Measurements from ENCODE around the gene CYS1. TPM values are rescaled to one million over a fixed set of nuclear protein-coding genes. Genes with fewer than 3 reads are reported as not detected.

CYS1 gene
- 0.25 TPM in 1 of 2 replicates, not detected in the other for total RNA-seq
- polyA plus RNA-seq = 0.03 TPM in 1 of 2 replicates, not detected in the other
- polyA plus RNA-seq (2011; cell fraction: cytosol; rRNA removed) = 0.01 and 0.03 TPM in 2 replicates
- 0.04 TPM in 1 of 2 replicates, not detected in the other for polyA plus RNA-seq (2011; cell fraction: nucleus; rRNA removed)
- polyA plus RNA-seq (2012) = 0.08 TPM in 1 of 2 replicates, not detected in the other
- polyA minus RNA-seq = not detected in 2 replicates
- polyA minus RNA-seq (2011; cell fraction: cytosol; rRNA and poly(A)+ RNA removed) = not detected
- polyA minus RNA-seq (2011; cell fraction: nucleus; rRNA and poly(A)+ RNA removed) = not detected in 2 replicates
- percentile 4 among the genes with signal in this experiment for Bru-seq, nascent RNA
- BruChase-seq, experiment 1, labeled RNA remaining after a 6-hour chase = percentile 4 among the genes with signal in this experiment
- BruChase-seq, experiment 2, labeled RNA remaining after a 2-hour chase = percentile 13 among the genes with signal in this experiment
- long read RNA-seq = 0 reads

- no peak within 1 kb of the TSS for H3K27ac ChIP-seq (ENCODE audit: insufficient read depth, low read depth, low read length)
- H3K4me3 ChIP-seq (replicated peaks in 1 of 3; ENCODE audit: insufficient read depth in 1 of 3, low read depth in 1 of 3, low read length in 3 of 3) = peak within 1 kb of the TSS in 1 of 3 experiments; percentile 36
- no peak within 1 kb of the TSS for H3K4me2 ChIP-seq (ENCODE audit: insufficient read depth, low read length)
- H4K20me1 ChIP-seq (replicated peaks; ENCODE audit: control insufficient read depth, extremely low read depth, insufficient read depth, low read length) = no peaks in the 10 kb centered on the region
- dilution Hi-C loops (cut with MboI; ENCODE audit: extremely low pct_ligation_motif_present, low sequenced_read_pairs) = no loop called here
- no peaks in the 10 kb centered on the region for H3K36me3 ChIP-seq (ENCODE audit: control insufficient read depth in 2 of 2, extremely low read depth in 1 of 2, insufficient read depth in 2 of 2, low read length in 2 of 2)
- FAIRE-seq (no peak), DNase-seq (ENCODE audit: low read depth, low spot score) (no peak)
- POLR2A ChIA-PET = no interaction called here
- H2AFZ ChIP-seq (ENCODE audit: low read depth, low read length) = peak within 1 kb of the TSS; percentile 17
- no TSS peak for BruUV-seq (replicated peaks)
- no peaks in the 10 kb centered on the region for H3K9me1 ChIP-seq (replicated peaks; ENCODE audit: control insufficient read depth, extremely low read depth, insufficient read depth, low read length)
- H3K27me3 ChIP-seq (ENCODE audit: control insufficient read depth in 2 of 2, insufficient read depth in 2 of 2, low read length in 2 of 2) = peaks cover 50 to 62% of the 10 kb centered on the region in 2 experiments
- no peaks in the 10 kb centered on the region for H3K79me2 ChIP-seq (ENCODE audit: control insufficient read depth, insufficient read depth, low read length)
- H3K9me3 ChIP-seq (replicated peaks; ENCODE audit: control insufficient read depth, insufficient read depth, low read length) = no peaks in the 10 kb centered on the region
- no peak within 1 kb of the TSS for H3K9ac ChIP-seq (replicated peaks; ENCODE audit: extremely low read depth, insufficient read depth, low read length)
- CTCF ChIA-PET = interaction anchor here (0.6 to 3.8 kb wide), 9 partner anchors 8 to 355 kb away, joined by 3 to 47 read pairs (median 4); no protein-coding TSS in a partner anchor
- intact Hi-C loops (cut with micrococcal nuclease) = no loop called here
- H3K4me1 ChIP-seq (ENCODE audit: control insufficient read depth, extremely low read depth, insufficient read depth, low read length) = no peaks in the 10 kb centered on the region
- TF ChIP-seq POLR2A (IDR thresholded peaks at IDR 0.05; ENCODE audit: low read depth, low read length) = no peak
- TF ChIP-seq JUN (IDR thresholded peaks at IDR 0.05; ENCODE audit: borderline replicate concordance, insufficient read depth, insufficient read length, low read depth) = no peak
- TF ChIP-seq CTCF (IDR thresholded peaks at IDR 0.05; ENCODE audit: extremely low read depth in 1 of 2, insufficient read depth in 1 of 2, low read depth in 1 of 2, low read length in 2 of 2) = no peak
- TF ChIP-seq GATA2 (IDR thresholded peaks at IDR 0.05; ENCODE audit: insufficient read depth, insufficient read length, low read depth, low read length) = no peak
- no peak for TF ChIP-seq POLR2AphosphoS5 (IDR thresholded peaks at IDR 0.05; ENCODE audit: insufficient read depth, low read depth, low read length)
- no peak for TF ChIP-seq FOS (IDR thresholded peaks at IDR 0.05; ENCODE audit: borderline replicate concordance, insufficient read depth, low read length)
- TF ChIP-seq EZH2 (IDR thresholded peaks at IDR 0.05; ENCODE audit: borderline replicate concordance, low read depth, low read length, severe bottlenecking) = no peak
- no peak for TF ChIP-seq MYC (IDR thresholded peaks at IDR 0.05; ENCODE audit: low read depth, low read length)
- TF ChIP-seq MAX (IDR thresholded peaks at IDR 0.05; ENCODE audit: insufficient read depth, insufficient read length) = no peak
Observed at GRCh38 chr2:10079870-10080535, at the start of gene CYS1. Gene CYS1 (minus strand): TSS chr2:10080411. CDS start chr2:10080223, 188 bp downstream.

All from endothelial cell of umbilical vein (primary cell).